ENCODE results near the gene WASHC4.
A peak's percentile ranks its signal among the peaks of the same experiment; 100 is the strongest.

The WASHC4 gene

DNA sequence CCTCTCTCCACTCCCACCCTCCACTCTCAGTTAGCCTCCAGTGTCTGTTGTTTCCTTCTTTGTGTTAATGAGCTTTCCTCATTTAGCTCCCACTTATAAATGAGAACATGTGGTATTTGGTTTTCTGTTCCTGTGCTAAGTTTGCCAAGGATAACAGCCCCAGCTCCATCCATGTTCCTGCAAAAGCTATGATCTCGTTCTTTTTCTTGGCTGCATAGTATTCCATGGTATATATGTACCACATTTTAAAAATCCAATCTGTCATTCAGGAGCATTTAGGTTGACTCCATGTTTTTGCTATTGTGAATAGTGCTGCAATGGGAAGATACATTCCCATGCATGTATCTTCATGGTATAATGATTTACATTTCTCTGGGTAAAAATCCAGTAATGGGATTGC is 2.8 kb upstream of the WASHC4 start:
- TF ChIP-seq, protein P1, sequence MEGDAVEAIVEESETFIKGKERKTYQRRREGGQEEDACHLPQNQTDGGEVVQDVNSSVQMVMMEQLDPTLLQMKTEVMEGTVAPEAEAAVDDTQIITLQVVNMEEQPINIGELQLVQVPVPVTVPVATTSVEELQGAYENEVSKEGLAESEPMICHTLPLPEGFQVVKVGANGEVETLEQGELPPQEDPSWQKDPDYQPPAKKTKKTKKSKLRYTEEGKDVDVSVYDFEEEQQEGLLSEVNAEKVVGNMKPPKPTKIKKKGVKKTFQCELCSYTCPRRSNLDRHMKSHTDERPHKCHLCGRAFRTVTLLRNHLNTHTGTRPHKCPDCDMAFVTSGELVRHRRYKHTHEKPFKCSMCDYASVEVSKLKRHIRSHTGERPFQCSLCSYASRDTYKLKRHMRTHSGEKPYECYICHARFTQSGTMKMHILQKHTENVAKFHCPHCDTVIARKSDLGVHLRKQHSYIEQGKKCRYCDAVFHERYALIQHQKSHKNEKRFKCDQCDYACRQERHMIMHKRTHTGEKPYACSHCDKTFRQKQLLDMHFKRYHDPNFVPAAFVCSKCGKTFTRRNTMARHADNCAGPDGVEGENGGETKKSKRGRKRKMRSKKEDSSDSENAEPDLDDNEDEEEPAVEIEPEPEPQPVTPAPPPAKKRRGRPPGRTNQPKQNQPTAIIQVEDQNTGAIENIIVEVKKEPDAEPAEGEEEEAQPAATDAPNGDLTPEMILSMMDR (IDR thresholded peaks at IDR 0.05; ENCODE audit: extremely low read depth, insufficient read depth, missing control alignments), result no peak
- no peak for DNase-seq (ENCODE audit: low spot score)
- in situ Hi-C loops (cut with MboI; ENCODE audit: low pct_unique_long_range_greater_than_20kb, low sequenced_read_pairs, unreplicated experiment), result no loop called here

DNA sequence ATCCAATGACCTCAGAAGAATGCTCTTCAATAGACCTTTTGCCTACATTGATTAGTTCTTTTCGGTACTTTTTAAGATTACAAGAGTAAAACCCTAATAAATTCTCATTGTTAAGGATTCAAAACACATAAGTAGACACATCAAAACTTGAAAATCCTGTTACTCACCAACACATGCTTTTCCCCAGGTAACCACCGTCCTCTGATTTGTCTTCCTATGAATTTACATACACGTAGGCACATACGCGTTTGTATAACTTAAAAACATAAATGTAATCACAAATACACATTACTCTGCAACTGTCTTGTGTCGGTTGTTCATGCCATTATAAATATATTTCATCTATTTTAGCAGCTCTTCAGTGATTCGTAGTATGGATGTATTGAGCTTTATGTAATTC is 910 bp upstream of the WASHC4 start:
- no peak for DNase-seq (ENCODE audit: low spot score)
- in situ Hi-C loops (cut with MboI; ENCODE audit: low pct_unique_long_range_greater_than_20kb, low sequenced_read_pairs, unreplicated experiment), result no loop called here
- TF ChIP-seq, protein P1 (IDR thresholded peaks at IDR 0.05; ENCODE audit: extremely low read depth, insufficient read depth, missing control alignments), result no peak

DNA sequence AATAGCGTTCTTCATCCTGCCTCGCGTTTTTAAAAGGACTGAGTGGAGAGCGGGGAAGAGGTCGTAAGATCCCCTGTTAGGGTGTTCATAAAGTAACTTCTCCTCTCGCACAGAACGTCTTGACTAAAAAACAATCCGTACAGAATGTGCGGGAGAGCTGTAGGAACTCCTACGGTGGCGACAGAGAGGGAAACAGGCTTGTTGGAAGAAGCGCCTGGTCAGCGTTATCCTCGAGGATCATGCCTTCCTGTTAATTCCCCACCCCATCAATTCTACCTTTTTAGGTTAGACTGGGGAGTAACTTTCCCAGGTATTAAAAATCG is 399 bp upstream of the WASHC4 start:
- in situ Hi-C loops (cut with MboI; ENCODE audit: low pct_unique_long_range_greater_than_20kb, low sequenced_read_pairs, unreplicated experiment), result no loop called here
- DNase-seq (ENCODE audit: low spot score), result peak; percentile 28
- TF ChIP-seq, protein P1 (IDR thresholded peaks at IDR 0.05; ENCODE audit: extremely low read depth, insufficient read depth, missing control alignments), result no peak

DNA sequence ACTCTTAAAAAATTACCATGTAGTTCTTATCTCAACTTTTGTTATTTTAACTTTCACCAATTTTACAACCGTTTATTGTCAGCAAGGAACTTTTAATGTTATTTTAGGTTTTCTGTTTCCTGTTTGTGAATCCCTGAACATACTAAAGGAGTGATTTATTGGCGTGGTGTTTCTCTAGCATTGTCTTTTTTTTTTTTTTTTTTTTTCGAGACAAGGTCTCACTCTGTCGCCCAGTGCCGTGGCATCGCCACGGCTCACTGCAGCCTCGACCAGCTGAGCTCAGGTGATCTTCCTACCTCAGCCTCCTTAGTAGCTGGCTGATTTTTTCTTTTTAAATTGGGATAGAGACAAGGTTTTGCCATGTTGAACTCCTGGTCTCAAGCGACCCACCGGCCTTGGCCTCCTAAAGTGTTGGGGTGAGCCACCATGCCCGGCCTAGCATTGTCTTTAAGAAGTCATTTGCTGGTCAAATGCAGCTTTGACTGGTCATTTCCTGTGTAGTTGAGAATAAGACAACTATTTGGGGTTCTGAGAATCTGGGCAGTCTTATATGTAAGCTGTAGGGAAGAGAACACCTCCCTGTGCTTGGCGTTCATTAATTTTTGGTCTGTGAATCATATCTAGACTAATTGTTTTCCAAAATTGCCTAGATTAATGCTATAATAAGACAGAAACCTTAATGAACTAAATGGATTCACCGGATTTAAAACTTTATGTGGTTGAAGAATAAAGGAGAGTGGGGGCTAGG is 2.1 kb downstream of the WASHC4 start:
- in situ Hi-C loops (cut with MboI; ENCODE audit: low pct_unique_long_range_greater_than_20kb, low sequenced_read_pairs, unreplicated experiment), result no loop called here
- TF ChIP-seq, protein P1 (IDR thresholded peaks at IDR 0.05; ENCODE audit: extremely low read depth, insufficient read depth, missing control alignments), result no peak
- no peak for DNase-seq (ENCODE audit: low spot score)

DNA sequence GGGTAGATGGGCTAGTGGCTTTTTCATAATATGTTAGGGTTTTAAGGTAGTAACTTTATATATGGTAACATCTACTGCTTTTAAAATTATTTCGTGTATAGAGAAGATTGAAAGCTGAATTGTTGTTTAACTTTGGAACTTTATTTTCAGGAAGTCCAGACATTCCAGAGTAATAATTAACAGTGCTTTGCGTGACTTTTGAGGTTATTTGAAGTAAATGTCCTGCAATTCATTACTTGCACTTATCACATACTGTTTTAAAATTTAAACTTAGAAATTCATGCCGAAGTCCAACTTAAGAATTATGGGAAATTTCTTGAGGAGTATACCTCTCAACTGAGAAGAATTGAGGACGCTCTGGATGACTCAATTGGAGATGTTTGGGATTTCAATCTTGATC is 3.3 kb downstream of the WASHC4 start:
- in situ Hi-C loops (cut with MboI; ENCODE audit: low pct_unique_long_range_greater_than_20kb, low sequenced_read_pairs, unreplicated experiment), result no loop called here
- TF ChIP-seq, protein P1 (IDR thresholded peaks at IDR 0.05; ENCODE audit: extremely low read depth, insufficient read depth, missing control alignments), result no peak
- no peak for DNase-seq (ENCODE audit: low spot score)

DNA sequence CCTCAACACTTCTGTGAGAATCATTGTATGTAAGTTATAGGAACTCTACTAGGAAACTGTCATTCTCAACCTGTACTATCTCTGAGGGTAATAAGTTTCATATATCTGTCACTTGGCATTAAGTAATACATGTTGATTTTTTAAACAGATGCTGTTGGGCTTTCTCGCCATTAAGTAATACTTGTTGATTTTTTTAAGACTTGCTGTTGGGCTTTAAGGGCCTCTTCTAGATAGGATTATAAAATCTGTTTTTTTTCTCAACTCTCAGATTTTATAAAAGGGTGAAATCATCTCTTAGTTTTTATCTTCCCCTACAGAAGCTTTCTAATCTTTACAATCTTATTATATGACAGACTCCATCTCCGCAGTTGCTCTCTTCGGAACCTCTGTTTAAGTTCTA is 5.6 kb downstream of the WASHC4 start:
- in situ Hi-C loops (cut with MboI; ENCODE audit: low pct_unique_long_range_greater_than_20kb, low sequenced_read_pairs, unreplicated experiment), result no loop called here
- no peak for DNase-seq (ENCODE audit: low spot score)
- TF ChIP-seq, protein P1 (IDR thresholded peaks at IDR 0.05; ENCODE audit: extremely low read depth, insufficient read depth, missing control alignments), result no peak

Data from GM13977 (cell line).